ENCODE results near the gene BAIAP2. TPM values are rescaled to one million over a fixed set of nuclear protein-coding genes. Genes with fewer than 3 reads are reported as not detected.

The BAIAP2 gene
- total RNA-seq, 1 experiment from 2014 or later = 67.0 TPM

- H3K4me3 Mint-ChIP-seq (ENCODE audit: unreplicated experiment) = no peak overlapping the region
- DNase-seq (ENCODE audit: unreplicated experiment) = no peak
- H3K4me1 Mint-ChIP-seq (ENCODE audit: insufficient read depth, unreplicated experiment) = peaks cover 6% of the 10 kb centered on the region
- TF ChIP-seq, protein P1, sequence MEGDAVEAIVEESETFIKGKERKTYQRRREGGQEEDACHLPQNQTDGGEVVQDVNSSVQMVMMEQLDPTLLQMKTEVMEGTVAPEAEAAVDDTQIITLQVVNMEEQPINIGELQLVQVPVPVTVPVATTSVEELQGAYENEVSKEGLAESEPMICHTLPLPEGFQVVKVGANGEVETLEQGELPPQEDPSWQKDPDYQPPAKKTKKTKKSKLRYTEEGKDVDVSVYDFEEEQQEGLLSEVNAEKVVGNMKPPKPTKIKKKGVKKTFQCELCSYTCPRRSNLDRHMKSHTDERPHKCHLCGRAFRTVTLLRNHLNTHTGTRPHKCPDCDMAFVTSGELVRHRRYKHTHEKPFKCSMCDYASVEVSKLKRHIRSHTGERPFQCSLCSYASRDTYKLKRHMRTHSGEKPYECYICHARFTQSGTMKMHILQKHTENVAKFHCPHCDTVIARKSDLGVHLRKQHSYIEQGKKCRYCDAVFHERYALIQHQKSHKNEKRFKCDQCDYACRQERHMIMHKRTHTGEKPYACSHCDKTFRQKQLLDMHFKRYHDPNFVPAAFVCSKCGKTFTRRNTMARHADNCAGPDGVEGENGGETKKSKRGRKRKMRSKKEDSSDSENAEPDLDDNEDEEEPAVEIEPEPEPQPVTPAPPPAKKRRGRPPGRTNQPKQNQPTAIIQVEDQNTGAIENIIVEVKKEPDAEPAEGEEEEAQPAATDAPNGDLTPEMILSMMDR (IDR thresholded peaks at IDR 0.05; ENCODE audit: unreplicated experiment) = no peak
- H3K27me3 Mint-ChIP-seq (ENCODE audit: insufficient read depth, unreplicated experiment) = no peaks in the 10 kb centered on the region
- intact Hi-C loops (cut with micrococcal nuclease) = no loop called here
- no peaks in the 10 kb centered on the region for H3K9me3 Mint-ChIP-seq (ENCODE audit: unreplicated experiment)
- H3K36me3 Mint-ChIP-seq (ENCODE audit: insufficient read depth, unreplicated experiment) = peaks cover 30% of the 10 kb centered on the region
- POLR2A ChIA-PET = interaction anchor here (0.9 kb wide), 1 partner anchor 53 kb away, joined by 3 read pairs; no protein-coding TSS in a partner anchor
- H3K27ac Mint-ChIP-seq (ENCODE audit: low read depth, unreplicated experiment) = no peak overlapping the region
- BruUV-seq (replicated peaks) = no TSS peak
- CTCF ChIA-PET = interaction anchor here (0.6 to 1.2 kb wide), 2 partner anchors 12 to 102 kb away, joined by 3 read pairs; no protein-coding TSS in a partner anchor
These were observed 38.3 kb upstream of the BAIAP2 start for GRCh38 chr17:80996422-80997305.

DNA sequence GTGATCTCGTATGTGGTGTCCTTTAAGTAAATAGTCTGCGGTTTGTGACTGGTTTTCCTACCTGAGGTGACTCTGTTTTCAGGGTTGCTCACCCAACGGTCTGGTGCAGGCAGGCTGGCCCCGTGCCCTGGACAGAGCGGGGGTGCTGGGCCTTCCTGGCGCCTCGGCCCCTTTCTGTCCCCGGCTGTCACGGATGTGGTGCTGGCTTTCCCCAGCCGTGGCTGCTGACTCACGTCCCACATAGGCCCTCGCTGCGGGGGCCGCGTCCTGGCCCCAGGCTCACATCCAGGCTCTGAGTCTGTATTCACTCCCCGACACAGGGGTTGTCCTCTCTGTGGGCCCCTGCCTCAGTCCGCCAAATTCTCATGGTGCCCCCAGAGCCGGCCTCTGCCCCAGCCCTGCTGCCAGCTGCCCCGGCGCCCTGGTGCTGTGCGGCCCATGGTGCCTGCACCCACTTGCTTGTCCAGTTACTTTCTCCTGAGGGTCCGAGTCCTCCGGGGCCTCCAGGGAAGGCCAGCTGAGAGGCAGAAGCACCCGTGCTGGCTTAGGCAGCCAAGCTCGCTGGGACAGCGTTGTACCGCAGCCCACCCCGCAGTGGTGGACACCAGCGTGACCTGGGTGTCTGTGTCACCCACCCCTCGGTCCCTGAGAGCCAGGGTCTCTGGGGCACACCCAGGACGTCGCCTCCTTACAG is 37.4 kb upstream of the BAIAP2 start:
- no peak overlapping the region for H3K27ac Mint-ChIP-seq (ENCODE audit: low read depth, unreplicated experiment)
- peaks cover 30% of the 10 kb centered on the region for H3K36me3 Mint-ChIP-seq (ENCODE audit: insufficient read depth, unreplicated experiment)
- no peak for DNase-seq (ENCODE audit: unreplicated experiment)
- no peak overlapping the region for H3K4me3 Mint-ChIP-seq (ENCODE audit: unreplicated experiment)
- ChIA-PET POLR2A (interaction anchor here (0.9 kb wide), 1 partner anchor 52 kb away, joined by 3 read pairs; no protein-coding TSS in a partner anchor), CTCF (interaction anchor here (0.7 to 1.2 kb wide), 2 partner anchors 13 to 60 kb away, joined by 3 read pairs; no protein-coding TSS in a partner anchor)
- TF ChIP-seq, protein P1 (IDR thresholded peaks at IDR 0.05; ENCODE audit: unreplicated experiment) = no peak
- H3K27me3 Mint-ChIP-seq (ENCODE audit: insufficient read depth, unreplicated experiment) = no peaks in the 10 kb centered on the region
- intact Hi-C loops (cut with micrococcal nuclease) = no loop called here
- BruUV-seq (replicated peaks) = no TSS peak
- no peaks in the 10 kb centered on the region for H3K9me3 Mint-ChIP-seq (ENCODE audit: unreplicated experiment)
- H3K4me1 Mint-ChIP-seq (ENCODE audit: insufficient read depth, unreplicated experiment) = peaks cover 11% of the 10 kb centered on the region

DNA sequence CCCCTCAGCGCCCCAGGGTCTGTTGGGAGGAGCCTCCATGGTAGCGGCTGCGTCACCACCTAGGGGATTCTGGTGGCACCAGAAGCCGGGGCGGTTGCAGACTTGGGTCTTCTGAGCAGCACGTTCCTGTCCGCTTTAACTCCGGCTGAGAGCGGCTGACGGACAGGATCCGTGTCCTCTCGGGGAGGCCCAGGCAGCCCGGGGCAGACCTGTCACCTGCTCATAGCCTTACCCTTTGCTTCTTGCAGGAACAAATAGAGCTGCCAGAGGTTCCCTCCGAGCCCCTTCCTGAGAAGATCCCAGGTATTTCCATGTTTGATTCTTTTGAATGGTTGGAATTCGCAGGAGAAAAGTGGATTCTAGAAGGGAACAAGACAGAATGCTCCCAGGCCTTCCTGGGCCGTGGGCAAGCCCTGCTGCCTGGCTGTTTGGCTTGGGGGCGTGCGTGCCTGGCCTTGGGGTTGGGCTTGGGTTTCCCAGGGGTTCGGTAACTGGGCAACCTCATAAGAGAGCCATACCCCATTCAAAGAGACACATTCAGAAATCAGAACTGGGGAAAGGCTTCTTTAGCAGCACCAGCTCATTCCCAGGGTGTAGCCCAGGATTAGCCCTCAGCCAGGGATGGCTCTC is 36.7 kb upstream of the BAIAP2 start:
- DNase-seq (ENCODE audit: unreplicated experiment) = no peak

More for the DNA sequence above, 36.7 kb upstream of the BAIAP2 start:
- Mint-ChIP-seq H3K4me3 (ENCODE audit: unreplicated experiment) (no peak overlapping the region), H3K36me3 (ENCODE audit: insufficient read depth, unreplicated experiment) (peaks cover 30% of the 10 kb centered on the region), H3K27ac (ENCODE audit: low read depth, unreplicated experiment) (no peak overlapping the region), H3K4me1 (ENCODE audit: insufficient read depth, unreplicated experiment) (peaks cover 11% of the 10 kb centered on the region), H3K27me3 (ENCODE audit: insufficient read depth, unreplicated experiment) (no peaks in the 10 kb centered on the region), H3K9me3 (ENCODE audit: unreplicated experiment) (no peaks in the 10 kb centered on the region)
- intact Hi-C loops (cut with micrococcal nuclease) = no loop called here
- BruUV-seq (replicated peaks) = no TSS peak
- ChIA-PET CTCF (interaction anchor here (0.7 kb wide), 2 partner anchors 59 to 96 kb away, joined by 3 read pairs; no protein-coding TSS in a partner anchor), POLR2A (no interaction called here)
- TF ChIP-seq, protein P1 (IDR thresholded peaks at IDR 0.05; ENCODE audit: unreplicated experiment) = no peak

Measured in MCF 10A (cell line).